GM23248 (cell line): ENCODE data around the gene GMPPB. TPM values are rescaled to one million over a fixed set of nuclear protein-coding genes. Genes with fewer than 3 reads are reported as not detected.

Experiments
- DNase-seq: peaks from one replicate; pipeline ENCODE4 v3.0.0-alpha.2; 2015
- H2AFZ ChIP-seq: fragments of 200-600 bp; sonication (generic); 2 replicates; pipeline ENCODE4 v1.6.1; 2016; ENCODE audit warnings: antibody characterized with exemption
- H3F3A ChIP-seq: fragments of 200-600 bp; sonication (generic); 2 replicates; pipeline ENCODE4 v1.6.1; 2016; ENCODE audit warnings: mild to moderate bottlenecking, antibody characterized with exemption, mixed run types; ENCODE audit not compliant: insufficient read depth
- H3K27ac ChIP-seq: fragments of 200-600 bp; sonication (generic); 2 replicates; pipeline ENCODE4 v1.5.1; 2016; ENCODE audit warnings: mild to moderate bottlenecking
- H3K27me3 ChIP-seq: fragments of 200-600 bp; sonication (generic); replicated peaks from 2 replicates; pipeline ENCODE4 v1.6.1; 2016; ENCODE audit warnings: mild to moderate bottlenecking; ENCODE audit not compliant: insufficient read depth
- H3K36me3 ChIP-seq: fragments of 200-600 bp; sonication (generic); 2 replicates; pipeline ENCODE4 v1.6.1; 2016; ENCODE audit warnings: low read depth, mild to moderate bottlenecking
- H3K4me1 ChIP-seq: fragments of 200-600 bp; sonication (generic); 2 replicates; pipeline ENCODE4 v1.6.1; 2016; ENCODE audit warnings: mild to moderate bottlenecking; ENCODE audit not compliant: insufficient read depth
- H3K4me2 ChIP-seq: fragments of 200-600 bp; sonication (generic); one replicate; pipeline ENCODE4 v1.6.1; 2016; ENCODE audit warnings: mild to moderate bottlenecking; ENCODE audit not compliant: unreplicated experiment
- H3K4me3 ChIP-seq: fragments of 200-600 bp; sonication (generic); 2 replicates; pipeline ENCODE4 v1.5.1; 2016; ENCODE audit warnings: mild to moderate bottlenecking
- H3K79me2 ChIP-seq: fragments of 200-600 bp; sonication (generic); 2 replicates; pipeline ENCODE4 v1.6.1; 2016; ENCODE audit warnings: mild to moderate bottlenecking; ENCODE audit not compliant: insufficient read depth
- H3K9ac ChIP-seq: fragments of 200-600 bp; sonication (generic); 2 replicates; pipeline ENCODE4 v1.6.1; 2016; ENCODE audit warnings: mild to moderate bottlenecking
- H3K9me2 ChIP-seq: fragments of 200-600 bp; sonication (generic); 2 replicates; pipeline ENCODE4 v1.6.1; 2016; ENCODE audit warnings: mixed run types, mild to moderate bottlenecking, moderate library complexity; ENCODE audit not compliant: insufficient read depth
- H3K9me3 ChIP-seq: fragments of 200-600 bp; sonication (generic); one replicate; pipeline ENCODE4 v1.6.1; 2017; ENCODE audit warnings: low read depth
- H4K20me1 ChIP-seq: fragments of 200-600 bp; sonication (generic); 2 replicates; pipeline ENCODE4 v1.6.0; 2016; ENCODE audit not compliant: insufficient read depth
- EZH2 ChIP-seq: fragments of 200-600 bp; sonication (generic); IDR thresholded peaks from 2 replicates; pipeline ENCODE4 v1.6.1; 2018; ENCODE audit warnings: antibody characterized with exemption, mild to moderate bottlenecking; ENCODE audit not compliant: insufficient read depth, poor library complexity, severe bottlenecking
- EZH2phosphoT487 ChIP-seq: fragments of 200-600 bp; sonication (generic); IDR thresholded peaks from 2 replicates; pipeline ENCODE4 v1.6.1; 2018; ENCODE audit warnings: antibody characterized with exemption, moderate library complexity, mild to moderate bottlenecking, low read depth; ENCODE audit not compliant: insufficient read depth
- WGBS, 2 experiments: methylation state at CpG; one replicate each; pipeline ENCODE4 v1.1.6; 2015 to 2017; ENCODE audit warnings: low lambda C conversion rate in 2 of 2, low coverage in 1 of 2; ENCODE audit errors: missing lambda C conversion rate in 2 of 2; 5-methylcytosine and 5-hydroxymethylcytosine counted together
- in situ Hi-C: fragments of 300-500 bp; cut with MboI; formaldehyde crosslinking; loops from 2 replicates; pipeline ENCODE4 v1.15.0; 2020
- polyA plus RNA-seq: library from polyadenylated mRNA; unstranded; fragments of >200 nt; fragmentation: Nextera tagmentation; extraction: Ambion mirVana; gene quantifications from 2 replicates; pipeline ENCODE4 v1.2.1, GENCODE V29; 2016
- total RNA-seq: library from RNA; depleted of rRNA; stranded (reverse); fragments of >200 nt; shearing (Covaris generic); gene quantifications from 2 replicates; pipeline ENCODE4 v1.2.3, GENCODE V29; 2014

GMPPB gene
- total and polyA plus RNA-seq, 2 experiments from 2014 or later, result 24.1 to 37.8 TPM

GRCh38 chr3:49720855-49721595 is 2.7 kb downstream of the GMPPB start:
- TF ChIP-seq EZH2, result no peak
- no peak for TF ChIP-seq EZH2phosphoT487
- no peak for DNase-seq
- in situ Hi-C loops, result no loop called here

GRCh38 chr3:49719214-49719884 is 4.4 kb downstream of the GMPPB start, which contains the start of gene AMIGO3:
Gene AMIGO3 (minus strand): TSS chr3:49719684. CDS start chr3:49719465, 219 bp downstream.
- peaks cover 18% of the 10 kb centered on the region for H3K79me2 ChIP-seq
- H4K20me1 ChIP-seq, result no peaks in the 10 kb centered on the region
- in situ Hi-C loops, result no loop called here
- no peaks in the 10 kb centered on the region for H3K36me3 ChIP-seq
- no peak within 1 kb of the TSS for H2AFZ ChIP-seq
- H3K4me2 ChIP-seq, result peak within 1 kb of the TSS; percentile 60
- peaks cover 7% of the 10 kb centered on the region; the same call in 1 of the 2 replicates for H3K4me1 ChIP-seq
- H3F3A ChIP-seq, result 0 out of 2 replicates have a peak, but pooled peaks cover 10% of the 10 kb centered on the region
- DNase-seq, result peak; percentile 99
- no peaks in the 10 kb centered on the region for H3K27me3 ChIP-seq
- no peaks in the 10 kb centered on the region for H3K9me3 ChIP-seq
- no peak for TF ChIP-seq EZH2phosphoT487
- TF ChIP-seq EZH2, result no peak
- WGBS, 2 experiments, result 2 to 4% methylated on average over 45 of the region's 50 CpGs
- H3K9me2 ChIP-seq, result no peaks in the 10 kb centered on the region
- peak within 1 kb of the TSS; percentile 60 for H3K9ac ChIP-seq
- H3K27ac ChIP-seq, result peak within 1 kb of the TSS; percentile 35; the same call in 1 of the 2 replicates
- H3K4me3 ChIP-seq, result peak within 1 kb of the TSS; percentile 64

More at GRCh38 chr3:49720855-49721595, 2.7 kb downstream of the GMPPB start:
- Histone ChIP-seq H3K79me2 (peaks cover 18% of the 10 kb centered on the region), H3K9me2 (no peaks in the 10 kb centered on the region), H3K27ac (no peak overlapping the region), H3K4me2 (no peak overlapping the region), H4K20me1 (no peaks in the 10 kb centered on the region), H3K36me3 (no peaks in the 10 kb centered on the region), H3K4me3 (no peak overlapping the region), H3K4me1 (peaks cover 7% of the 10 kb centered on the region; the same call in 1 of the 2 replicates), H2AFZ (no peak overlapping the region), H3F3A (peaks cover 10% of the 10 kb centered on the region; the same call in 1 of the 2 replicates), H3K9me3 (no peaks in the 10 kb centered on the region), H3K9ac (no peak overlapping the region), H3K27me3 (no peaks in the 10 kb centered on the region)
- WGBS, 2 experiments, result 73 to 81% methylated on average over 4 of the region's 4 CpGs

DNA sequence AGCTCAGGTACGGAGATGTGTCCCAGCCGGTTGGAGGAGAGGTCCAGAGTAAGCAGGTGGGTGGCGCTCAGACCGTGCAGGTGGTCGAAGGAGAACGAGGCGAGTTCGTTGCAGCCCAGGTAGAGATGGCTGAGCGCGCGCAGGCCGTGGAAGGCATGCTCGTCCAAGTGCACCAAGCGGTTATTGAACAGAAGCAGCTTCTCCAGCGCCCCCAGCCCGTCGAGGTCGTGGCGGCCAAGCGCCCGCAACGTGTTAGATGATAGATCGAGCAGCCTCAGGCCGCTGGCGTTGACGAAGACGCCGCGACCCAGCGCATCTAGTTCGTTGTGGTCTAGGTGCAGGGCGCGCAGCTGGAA is 4.9 kb downstream of the GMPPB start:
- no peaks in the 10 kb centered on the region for H3K36me3 ChIP-seq
- in situ Hi-C loops, result no loop called here
- peaks cover 7% of the 10 kb centered on the region; the same call in 1 of the 2 replicates for H3K4me1 ChIP-seq
- H3K27ac ChIP-seq, result no peak overlapping the region
- H3K27me3 ChIP-seq, result no peaks in the 10 kb centered on the region
- H3K4me2 ChIP-seq, result peak overlapping the region; percentile 60
- 0 out of 2 replicates have a peak, but pooled peaks cover 10% of the 10 kb centered on the region for H3F3A ChIP-seq
- 18% methylated on average over 33 of the region's 33 CpGs for WGBS, 2 experiments
- no peak overlapping the region for H2AFZ ChIP-seq
- no peaks in the 10 kb centered on the region for H3K9me2 ChIP-seq
- H3K79me2 ChIP-seq, result peaks cover 18% of the 10 kb centered on the region
- DNase-seq, result no peak
- no peaks in the 10 kb centered on the region for H4K20me1 ChIP-seq
- no peak overlapping the region for H3K9ac ChIP-seq
- no peaks in the 10 kb centered on the region for H3K9me3 ChIP-seq
- TF ChIP-seq EZH2phosphoT487 (no peak), EZH2 (no peak)
- peak overlapping the region; percentile 64 for H3K4me3 ChIP-seq

DNA sequence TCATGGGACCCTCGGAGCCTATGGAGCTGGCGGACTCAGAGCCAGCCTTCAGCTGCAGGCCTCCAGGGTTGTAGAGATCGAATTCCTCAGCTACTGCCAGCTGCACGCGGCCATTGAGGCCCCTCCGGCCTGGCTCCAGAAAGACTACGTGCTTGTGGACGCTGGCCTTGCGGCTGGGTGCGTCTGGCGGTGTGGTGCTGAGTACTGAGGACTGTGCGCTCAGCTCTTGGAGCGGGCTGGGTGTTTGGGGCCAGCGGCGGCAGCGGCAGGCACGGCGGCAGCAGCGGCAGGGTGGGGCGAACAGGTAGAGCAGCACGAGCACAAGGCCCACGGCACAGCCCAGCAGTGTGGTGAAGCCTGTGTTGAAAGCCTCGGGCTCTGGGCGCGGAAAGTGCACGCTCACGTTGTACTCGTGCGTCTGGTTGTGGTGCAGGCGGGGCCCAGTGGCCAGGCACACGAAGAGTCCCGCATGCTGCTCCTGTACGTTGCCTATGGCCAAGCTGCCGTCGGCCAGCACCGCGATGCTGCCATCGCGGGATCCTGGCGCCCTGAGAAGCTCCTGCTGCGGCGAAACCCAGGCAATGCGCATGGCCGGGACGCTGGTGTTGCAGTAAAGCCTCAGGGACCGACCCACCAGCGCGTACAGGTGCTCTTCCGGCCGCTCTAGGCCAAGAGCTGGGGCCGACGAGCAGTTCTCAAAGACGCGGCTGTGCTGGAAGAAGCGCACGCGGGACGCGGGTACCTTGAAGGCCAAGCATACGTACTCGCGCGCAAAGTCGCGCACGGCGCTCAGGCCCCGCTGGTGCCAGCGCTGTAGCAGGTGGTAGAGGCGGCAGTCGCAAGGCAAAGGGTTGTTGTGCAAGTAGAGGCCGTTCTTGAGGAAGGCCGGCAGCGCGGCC is 5.5 kb downstream of the GMPPB start:
- peaks cover 7% of the 10 kb centered on the region; the same call in 1 of the 2 replicates for H3K4me1 ChIP-seq
- in situ Hi-C loops, result no loop called here
- H4K20me1 ChIP-seq, result no peaks in the 10 kb centered on the region
- no peak overlapping the region for H2AFZ ChIP-seq
- peaks cover 14% of the 10 kb centered on the region for H3K79me2 ChIP-seq
- H3F3A ChIP-seq, result 0 out of 2 replicates have a peak, but pooled peaks cover 10% of the 10 kb centered on the region
- 0 out of 2 replicates have a peak overlapping the region, but pooled peaks have one; percentile 64 for H3K4me3 ChIP-seq
- H3K27me3 ChIP-seq, result no peaks in the 10 kb centered on the region
- TF ChIP-seq EZH2phosphoT487 (no peak), EZH2 (no peak)
- no peak overlapping the region for H3K27ac ChIP-seq
- no peaks in the 10 kb centered on the region for H3K9me2 ChIP-seq
- DNase-seq, result no peak
- H3K36me3 ChIP-seq, result no peaks in the 10 kb centered on the region
- WGBS, 2 experiments, result 80 to 81% methylated on average over 72 to 75 of the region's 75 CpGs
- no peaks in the 10 kb centered on the region for H3K9me3 ChIP-seq
- no peak overlapping the region for H3K9ac ChIP-seq
- no peak overlapping the region for H3K4me2 ChIP-seq
